ENCODE measurements around the gene PECR.

- no peak for TF ChIP-seq POLR2A (IDR thresholded peaks at IDR 0.05)
- TF ChIP-seq CTCF (IDR thresholded peaks at IDR 0.05 in 8 of 11, conservative IDR thresholded peaks at IDR 0.05 in 3 of 11): no peak
Measured at GRCh38 chr2:216116418-216116817, 34.8 kb upstream of the PECR start.

All from spleen (tissue), 7 donors.